Measurements from ENCODE around the gene OTUB1.
"Not testable (repeated sequence)": the region's sequence is repeated elsewhere in the genome, so short reads cannot be mapped to it uniquely, and the experiment has no call there.

Gene OTUB1

DNA sequence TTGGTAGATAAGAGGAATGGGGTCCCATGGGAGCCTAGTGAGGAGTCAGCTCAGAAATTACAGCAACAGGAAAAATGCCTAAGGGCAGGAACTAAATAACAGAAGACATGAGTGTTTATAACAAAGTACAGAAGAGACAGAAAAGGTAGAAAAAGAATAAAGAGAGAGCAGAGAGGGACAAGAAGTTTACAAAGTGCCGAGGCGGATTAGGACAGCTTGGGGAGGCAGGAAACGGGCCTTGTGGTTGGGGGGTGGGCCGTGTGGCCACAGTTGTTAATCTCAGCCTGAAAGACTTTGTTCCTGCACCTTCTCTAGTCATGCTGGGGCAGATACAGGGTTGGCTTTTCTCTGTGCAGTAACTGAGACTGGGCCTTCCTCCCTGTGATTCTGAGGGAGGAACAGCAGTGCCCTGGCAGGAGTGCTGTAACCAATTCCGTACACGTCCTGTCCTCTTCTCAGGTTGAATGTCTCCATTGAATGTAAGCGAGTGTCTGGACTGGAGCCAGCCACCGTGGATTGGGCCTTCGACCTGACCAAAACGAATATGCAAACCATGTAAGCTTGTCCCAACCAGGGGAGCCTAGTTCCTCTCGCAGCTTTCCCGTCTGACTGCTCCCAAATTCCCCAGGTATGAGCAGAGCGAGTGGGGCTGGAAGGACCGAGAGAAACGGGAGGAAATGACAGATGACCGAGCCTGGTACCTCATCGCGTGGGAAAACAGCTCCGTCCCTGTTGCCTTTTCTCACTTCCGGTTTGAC, 34.3 kb upstream of the OTUB1 start:
- Histone ChIP-seq H3K4me3 (ENCODE audit: low read length) (no peak overlapping the region), H3K27me3 (ENCODE audit: control insufficient read depth, insufficient read depth, low read length) (no peaks in the 10 kb centered on the region), H3K36me3 (ENCODE audit: control insufficient read depth, insufficient read depth, low read length) (peaks cover 38% of the 10 kb centered on the region), H3K27ac (ENCODE audit: low read length) (no peak overlapping the region), H3K4me1 (ENCODE audit: control insufficient read depth, insufficient read depth, low read length) (no peaks in the 10 kb centered on the region), H3K9me3 (ENCODE audit: control insufficient read depth, insufficient read depth, low read length) (no peaks in the 10 kb centered on the region)
- WGBS (ENCODE audit: insufficient coverage, insufficient read length): no CpG with 5 or more reads among the region's 20 CpGs
- DNase-seq (ENCODE audit: low read depth, low spot score): no peak

DNA sequence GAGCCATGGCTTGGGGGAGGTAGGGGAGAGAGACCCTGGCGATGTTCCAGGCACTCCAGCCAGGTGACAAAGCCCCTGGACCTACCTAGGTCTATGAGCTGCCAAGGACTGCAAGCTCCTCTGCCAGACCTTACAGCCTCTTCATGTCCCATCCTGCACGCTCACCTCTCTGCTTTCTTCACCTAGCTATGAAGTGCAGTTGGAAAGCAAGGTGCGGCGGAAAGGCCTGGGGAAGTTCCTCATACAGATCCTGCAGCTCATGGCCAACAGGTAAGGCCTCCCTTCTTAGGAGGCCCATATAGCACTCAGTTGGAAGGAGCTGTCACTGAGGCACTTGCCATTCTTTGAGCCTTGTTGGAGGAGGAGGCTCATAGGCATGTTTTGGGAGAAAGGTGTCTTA, 33.7 kb upstream of the OTUB1 start:
- Histone ChIP-seq H3K4me3 (ENCODE audit: low read length) (no peak overlapping the region), H3K4me1 (ENCODE audit: control insufficient read depth, insufficient read depth, low read length) (no peaks in the 10 kb centered on the region), H3K9me3 (ENCODE audit: control insufficient read depth, insufficient read depth, low read length) (no peaks in the 10 kb centered on the region), H3K36me3 (ENCODE audit: control insufficient read depth, insufficient read depth, low read length) (peaks cover 38% of the 10 kb centered on the region), H3K27ac (ENCODE audit: low read length) (no peak overlapping the region), H3K27me3 (ENCODE audit: control insufficient read depth, insufficient read depth, low read length) (no peaks in the 10 kb centered on the region)
- no peak for DNase-seq (ENCODE audit: low read depth, low spot score)
- no CpG with 5 or more reads among the region's 4 CpGs for WGBS (ENCODE audit: insufficient coverage, insufficient read length)

DNA sequence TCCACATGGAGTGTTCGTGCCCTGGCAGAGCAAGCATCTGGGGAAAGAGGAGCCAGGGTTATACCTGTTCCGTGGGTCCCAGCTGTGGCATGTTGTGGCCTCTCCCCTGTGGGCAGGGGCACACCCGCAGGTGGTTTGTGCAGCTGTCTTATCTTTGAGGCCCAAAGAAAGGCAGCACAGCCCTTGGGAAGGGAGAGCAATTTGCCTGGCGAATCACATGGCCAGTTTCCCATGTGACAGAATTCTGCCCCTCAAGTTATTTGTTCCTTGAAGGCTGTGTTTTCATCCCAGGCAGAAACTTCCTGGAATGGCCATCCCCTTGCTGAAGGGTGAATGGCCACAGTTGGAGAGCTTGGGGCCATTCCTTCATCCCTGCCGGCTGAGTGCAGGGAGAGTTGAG, 28.2 kb upstream of the OTUB1 start:
- Histone ChIP-seq H3K9me3 (ENCODE audit: control insufficient read depth, insufficient read depth, low read length) (no peaks in the 10 kb centered on the region), H3K27me3 (ENCODE audit: control insufficient read depth, insufficient read depth, low read length) (no peaks in the 10 kb centered on the region), H3K27ac (ENCODE audit: low read length) (no peak overlapping the region), H3K36me3 (ENCODE audit: control insufficient read depth, insufficient read depth, low read length) (peaks cover 30% of the 10 kb centered on the region), H3K4me1 (ENCODE audit: control insufficient read depth, insufficient read depth, low read length) (peaks cover 1% of the 10 kb centered on the region; the same call in 1 of the 2 replicates), H3K4me3 (ENCODE audit: low read length) (no peak overlapping the region)
- no CpG with 5 or more reads among the region's 5 CpGs for WGBS (ENCODE audit: insufficient coverage, insufficient read length)
- no peak for DNase-seq (ENCODE audit: low read depth, low spot score)

DNA sequence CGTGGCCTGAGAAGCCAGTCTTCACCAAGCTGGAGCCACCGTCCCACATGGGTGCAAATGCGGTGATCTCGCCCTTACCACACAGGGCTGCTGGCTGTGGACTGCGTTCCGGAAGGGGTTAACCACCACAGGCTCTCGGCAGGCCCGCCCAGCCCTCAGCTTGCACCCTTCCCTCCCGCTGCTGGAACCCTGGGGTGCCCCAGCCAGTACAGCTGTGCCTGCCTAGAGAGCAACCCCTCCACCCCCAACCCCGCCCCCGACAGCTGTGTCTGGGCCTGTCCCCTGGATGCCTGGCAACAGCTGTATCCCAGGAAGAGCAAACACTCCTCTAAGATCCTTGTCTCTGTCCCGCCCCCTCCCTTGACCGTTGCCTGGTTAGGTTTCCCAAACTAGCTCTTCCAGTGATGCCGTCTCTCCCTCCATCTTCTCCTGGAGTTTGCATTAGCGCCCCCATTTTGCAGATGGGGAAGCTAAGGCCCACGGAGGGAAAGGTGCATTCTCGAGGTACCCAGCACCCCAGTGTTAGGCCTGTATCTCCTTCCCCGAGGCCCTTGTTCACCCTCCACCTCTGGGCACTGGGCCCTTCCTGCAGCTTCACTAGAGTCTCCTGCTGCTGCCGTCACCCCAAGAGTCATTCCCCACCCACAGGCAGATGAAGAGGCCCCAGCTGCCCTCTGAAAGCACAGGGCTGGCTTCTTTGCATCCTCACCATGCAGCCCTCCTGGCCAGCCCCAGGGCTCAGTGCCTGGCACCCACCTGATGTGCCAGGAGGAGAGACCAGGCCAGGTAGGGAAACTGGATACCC, 24.4 kb upstream of the OTUB1 start:
- no CpG with 5 or more reads among the region's 19 CpGs for WGBS (ENCODE audit: insufficient coverage, insufficient read length)
- H3K27me3 ChIP-seq (ENCODE audit: control insufficient read depth, insufficient read depth, low read length): no peaks in the 10 kb centered on the region; the same call in none of the 2 replicates
- H3K9me3 ChIP-seq (ENCODE audit: control insufficient read depth, insufficient read depth, low read length): no peaks in the 10 kb centered on the region
- no peak overlapping the region for H3K27ac ChIP-seq (ENCODE audit: low read length)
- H3K4me1 ChIP-seq (ENCODE audit: control insufficient read depth, insufficient read depth, low read length): peaks cover 1% of the 10 kb centered on the region; the same call in 1 of the 2 replicates
- no peak overlapping the region for H3K4me3 ChIP-seq (ENCODE audit: low read length)
- H3K36me3 ChIP-seq (ENCODE audit: control insufficient read depth, insufficient read depth, low read length): no peaks in the 10 kb centered on the region
- DNase-seq (ENCODE audit: low read depth, low spot score): no peak

DNA sequence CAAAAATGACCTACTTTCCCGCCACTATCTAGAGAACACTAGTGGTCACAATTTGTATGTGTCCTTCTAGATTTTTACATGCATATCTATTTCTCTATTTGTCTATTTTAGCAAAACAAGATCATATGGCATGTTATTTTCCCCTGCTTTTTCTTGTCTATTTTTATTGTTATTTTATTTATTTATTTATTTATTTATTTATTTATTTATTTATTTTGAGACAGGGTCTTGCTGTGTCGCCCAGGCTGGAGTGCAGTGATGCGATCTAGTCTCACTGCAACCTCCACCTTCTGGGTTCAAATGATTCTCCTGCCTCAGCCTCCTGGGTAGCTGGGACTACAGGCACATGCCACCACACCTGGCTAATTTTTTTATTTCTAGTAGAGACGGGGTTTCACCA, 22.3 kb upstream of the OTUB1 start:
- H3K27me3 ChIP-seq (ENCODE audit: control insufficient read depth, insufficient read depth, low read length); H3K36me3 ChIP-seq (ENCODE audit: control insufficient read depth, insufficient read depth, low read length); H3K4me1 ChIP-seq (ENCODE audit: control insufficient read depth, insufficient read depth, low read length); H3K4me3 ChIP-seq (ENCODE audit: low read length); DNase-seq (ENCODE audit: low read depth, low spot score); H3K27ac ChIP-seq (ENCODE audit: low read length); H3K9me3 ChIP-seq (ENCODE audit: control insufficient read depth, insufficient read depth, low read length): not testable (repeated sequence)
- WGBS (ENCODE audit: insufficient coverage, insufficient read length): no CpG with 5 or more reads among the region's 4 CpGs

DNA sequence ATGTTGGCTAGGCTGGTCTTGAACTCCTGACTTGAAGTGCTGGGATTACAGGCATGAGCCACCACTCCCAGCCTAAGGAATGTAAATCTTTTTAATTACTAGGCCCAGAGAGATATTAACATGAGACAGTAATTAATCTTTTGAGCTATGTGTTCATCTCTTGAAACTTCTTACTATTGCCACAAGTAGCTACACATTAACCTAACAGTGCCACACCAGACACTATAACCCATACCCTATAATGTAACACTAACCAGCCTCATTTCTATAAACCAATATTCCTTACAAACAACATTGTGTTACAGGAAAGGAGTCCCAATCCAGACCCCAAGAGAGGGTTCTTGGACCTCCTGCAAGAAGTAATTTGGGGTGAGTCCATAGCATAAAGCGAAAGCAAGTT, 19.8 kb upstream of the OTUB1 start:
- Histone ChIP-seq H3K27me3 (ENCODE audit: control insufficient read depth, insufficient read depth, low read length) (no peaks in the 10 kb centered on the region; the same call in none of the 2 replicates), H3K4me3 (ENCODE audit: low read length) (no peak overlapping the region), H3K9me3 (ENCODE audit: control insufficient read depth, insufficient read depth, low read length) (no peaks in the 10 kb centered on the region), H3K4me1 (ENCODE audit: control insufficient read depth, insufficient read depth, low read length) (peaks cover 1% of the 10 kb centered on the region; the same call in 1 of the 2 replicates), H3K36me3 (ENCODE audit: control insufficient read depth, insufficient read depth, low read length) (no peaks in the 10 kb centered on the region), H3K27ac (ENCODE audit: low read length) (no peak overlapping the region)
- WGBS (ENCODE audit: insufficient coverage, insufficient read length): no CpG with 5 or more reads among the region's 1 CpG
- DNase-seq (ENCODE audit: low read depth, low spot score): no peak

DNA sequence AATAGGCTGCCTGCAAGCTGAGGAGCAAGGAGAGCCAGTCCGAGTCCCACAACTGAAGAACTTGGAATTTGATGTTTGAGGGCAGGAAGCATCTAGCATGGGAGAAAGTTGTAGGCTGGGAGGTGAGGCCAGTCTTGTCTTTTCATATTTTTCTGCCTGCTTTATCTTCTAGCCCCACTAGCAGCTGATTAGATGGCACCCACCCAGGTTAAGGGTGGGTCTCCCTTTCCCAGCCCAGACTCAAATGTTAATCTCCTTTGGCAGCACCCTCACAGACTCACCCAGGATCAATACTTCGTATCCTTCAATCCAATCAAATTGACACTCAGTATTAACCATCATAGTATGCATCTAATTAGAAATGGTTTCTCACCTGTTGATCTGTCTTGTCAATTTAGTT, 16.8 kb upstream of the OTUB1 start:
- Histone ChIP-seq H3K4me3 (ENCODE audit: low read length) (no peak overlapping the region), H3K27me3 (ENCODE audit: control insufficient read depth, insufficient read depth, low read length) (no peaks in the 10 kb centered on the region; the same call in none of the 2 replicates), H3K9me3 (ENCODE audit: control insufficient read depth, insufficient read depth, low read length) (no peaks in the 10 kb centered on the region), H3K27ac (ENCODE audit: low read length) (no peak overlapping the region), H3K4me1 (ENCODE audit: control insufficient read depth, insufficient read depth, low read length) (no peaks in the 10 kb centered on the region), H3K36me3 (ENCODE audit: control insufficient read depth, insufficient read depth, low read length) (no peaks in the 10 kb centered on the region)
- no peak for DNase-seq (ENCODE audit: low read depth, low spot score)
- no CpG with 5 or more reads among the region's 2 CpGs for WGBS (ENCODE audit: insufficient coverage, insufficient read length)

DNA sequence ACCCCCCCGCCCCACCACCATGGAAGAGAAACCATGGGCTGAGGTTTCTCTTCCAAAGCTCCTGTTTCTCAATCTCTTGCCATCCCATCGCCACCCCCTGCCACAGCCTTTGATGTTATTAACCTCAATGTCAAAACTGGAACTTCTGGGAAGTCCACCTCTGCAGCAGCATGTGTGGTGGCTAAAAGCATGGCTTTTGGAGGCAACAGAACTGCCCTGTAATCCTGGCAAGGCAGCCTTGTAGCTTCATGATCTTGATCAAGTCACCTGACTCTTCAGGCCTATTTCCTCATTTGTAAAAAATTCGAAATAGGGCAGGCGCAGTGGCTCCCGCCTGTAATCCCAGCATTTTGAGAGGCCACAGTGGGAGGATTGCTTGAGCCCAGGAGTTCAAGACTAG, 15.3 kb upstream of the OTUB1 start:
- Histone ChIP-seq H3K4me1 (ENCODE audit: control insufficient read depth, insufficient read depth, low read length) (no peaks in the 10 kb centered on the region), H3K27ac (ENCODE audit: low read length) (no peak overlapping the region), H3K27me3 (ENCODE audit: control insufficient read depth, insufficient read depth, low read length) (no peaks in the 10 kb centered on the region), H3K9me3 (ENCODE audit: control insufficient read depth, insufficient read depth, low read length) (no peaks in the 10 kb centered on the region), H3K36me3 (ENCODE audit: control insufficient read depth, insufficient read depth, low read length) (no peaks in the 10 kb centered on the region), H3K4me3 (ENCODE audit: low read length) (no peak overlapping the region)
- no peak for DNase-seq (ENCODE audit: low read depth, low spot score)
- WGBS (ENCODE audit: insufficient coverage, insufficient read length): no CpG with 5 or more reads among the region's 5 CpGs

DNA sequence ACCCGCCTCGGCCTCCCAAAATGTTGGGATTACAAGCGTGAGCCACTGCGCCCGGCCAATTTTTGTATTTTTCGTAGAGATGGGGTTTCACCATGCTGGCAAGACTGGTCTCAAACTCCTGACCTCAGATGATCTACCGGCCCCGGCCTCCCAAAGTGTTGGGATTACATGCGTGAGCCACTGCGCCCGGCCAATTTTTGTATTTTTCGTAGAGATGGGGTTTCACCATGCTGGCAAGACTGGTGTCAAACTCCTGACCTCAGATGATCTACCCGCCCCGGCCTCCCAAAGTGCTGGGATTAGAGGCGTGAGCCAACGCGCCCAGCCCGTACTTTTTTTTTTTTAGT, 12.4 kb upstream of the OTUB1 start:
- H3K27me3 ChIP-seq (ENCODE audit: control insufficient read depth, insufficient read depth, low read length); DNase-seq (ENCODE audit: low read depth, low spot score); H3K36me3 ChIP-seq (ENCODE audit: control insufficient read depth, insufficient read depth, low read length); H3K4me3 ChIP-seq (ENCODE audit: low read length); H3K27ac ChIP-seq (ENCODE audit: low read length); H3K4me1 ChIP-seq (ENCODE audit: control insufficient read depth, insufficient read depth, low read length); H3K9me3 ChIP-seq (ENCODE audit: control insufficient read depth, insufficient read depth, low read length): not testable (repeated sequence)
- WGBS (ENCODE audit: insufficient coverage, insufficient read length): no CpG with 5 or more reads among the region's 18 CpGs

DNA sequence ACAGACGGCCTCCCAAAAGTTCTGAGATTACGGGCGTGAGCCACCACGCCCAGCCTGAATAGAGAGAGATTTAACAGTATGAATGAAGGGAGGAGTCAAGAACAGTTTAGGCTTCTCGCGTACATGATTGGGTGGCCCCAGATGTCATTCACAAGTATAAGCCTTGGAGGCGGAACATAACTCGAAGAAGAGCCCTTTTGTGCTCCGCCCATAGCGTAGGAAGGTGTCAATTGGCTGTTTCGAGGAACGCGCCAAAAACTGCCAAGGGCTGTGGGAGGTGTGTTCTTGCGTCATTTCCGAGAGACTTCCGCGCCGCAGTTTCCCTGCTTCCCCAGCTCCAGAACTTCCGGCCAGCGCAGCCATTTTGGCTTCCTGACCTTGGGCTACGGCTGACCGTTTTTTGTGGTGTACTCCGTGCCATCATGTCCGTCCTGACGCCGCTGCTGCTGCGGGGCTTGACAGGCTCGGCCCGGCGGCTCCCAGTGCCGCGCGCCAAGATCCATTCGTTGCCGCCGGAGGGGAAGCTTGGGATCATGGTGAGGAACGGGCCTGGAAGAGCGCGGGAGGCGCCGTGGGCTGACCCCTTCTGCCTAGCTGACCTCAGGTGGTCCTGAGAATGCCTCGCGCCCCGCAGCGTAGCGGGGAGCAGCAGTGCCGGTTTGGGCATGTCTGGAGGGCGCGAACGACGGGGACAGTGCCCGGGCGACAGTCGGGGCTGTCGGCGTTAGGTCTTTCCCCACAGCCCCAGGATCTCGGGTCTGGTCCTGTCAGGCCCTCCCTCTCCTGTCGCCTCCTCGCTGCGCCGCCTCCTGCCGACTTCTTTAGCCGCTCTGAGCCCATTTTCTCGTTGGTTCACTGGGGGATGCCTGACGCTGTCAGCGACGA, 11.7 kb upstream of the OTUB1 start, which contains the start of gene COX8A:
Gene COX8A, plus strand, starts transcription at position 362 of the 885 bp plus-strand sequence. Its CDS starts 61 bp downstream, at position 423.
- Histone ChIP-seq H3K9me3 (ENCODE audit: control insufficient read depth, insufficient read depth, low read length) (no peaks in the 10 kb centered on the region), H3K27me3 (ENCODE audit: control insufficient read depth, insufficient read depth, low read length) (no peaks in the 10 kb centered on the region), H3K27ac (ENCODE audit: low read length) (no peak within 1 kb of the TSS), H3K36me3 (ENCODE audit: control insufficient read depth, insufficient read depth, low read length) (no peaks in the 10 kb centered on the region), H3K4me3 (ENCODE audit: low read length) (peak within 1 kb of the TSS; percentile 72), H3K4me1 (ENCODE audit: control insufficient read depth, insufficient read depth, low read length) (no peaks in the 10 kb centered on the region)
- no CpG with 5 or more reads among the region's 67 CpGs for WGBS (ENCODE audit: insufficient coverage, insufficient read length)
- peak; percentile 100 for DNase-seq (ENCODE audit: low read depth, low spot score)
